NB4 (cell line): ENCODE data around the gene TANC1.

ENCODE experiments used
- DNase-seq: peaks from one replicate; pipeline ENCODE4 v3.0.0; 2010; ENCODE audit warnings: low read depth
- H3K4me3 ChIP-seq: one replicate; pipeline ENCODE4 v1.5.1; 2011; ENCODE audit warnings: mild to moderate bottlenecking, low read depth, low read length, moderate library complexity
- MYC ChIP-seq: IDR thresholded peaks from 2 replicates; pipeline ENCODE4 v1.6.1; 2011; ENCODE audit warnings: low read depth, low read length
- POLR2A ChIP-seq: IDR thresholded peaks from 2 replicates; pipeline ENCODE4 v1.6.1; 2011; ENCODE audit warnings: mild to moderate bottlenecking; ENCODE audit not compliant: insufficient read length; ENCODE audit errors: extremely low read depth
- TF ChIP-seq, protein P1 (sequence below): IDR thresholded peaks from one replicate; pipeline ENCODE4 v1.5.1; 2012; ENCODE audit warnings: low read depth, low read length
- TF ChIP-seq, protein P2 (sequence below): IDR thresholded peaks from 2 replicates; pipeline ENCODE4 v1.6.1; 2011; ENCODE audit warnings: low read depth, low read length

TANC1 gene

DNA sequence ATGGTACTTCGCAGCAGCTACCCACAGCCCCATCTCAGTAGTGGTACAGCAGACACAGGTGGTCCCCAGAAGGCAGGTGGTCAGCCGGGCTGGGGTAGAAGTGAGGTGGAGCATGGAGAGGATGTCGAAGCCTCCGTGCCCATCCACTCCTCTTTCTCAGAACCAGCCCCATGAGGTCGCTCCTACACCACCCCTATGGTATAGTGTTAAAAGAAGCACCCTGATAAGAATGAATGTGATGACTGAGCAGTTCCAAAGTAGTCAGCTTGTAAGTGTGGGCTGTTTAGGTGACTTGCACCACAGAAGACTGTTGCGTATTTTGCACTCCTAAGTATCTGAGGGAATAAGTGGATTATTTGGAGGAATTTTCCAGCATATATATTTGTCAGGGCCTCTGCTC is 206.7 kb downstream of the TANC1 start:
- H3K4me3 ChIP-seq: no peak overlapping the region
- TF ChIP-seq, protein P1, sequence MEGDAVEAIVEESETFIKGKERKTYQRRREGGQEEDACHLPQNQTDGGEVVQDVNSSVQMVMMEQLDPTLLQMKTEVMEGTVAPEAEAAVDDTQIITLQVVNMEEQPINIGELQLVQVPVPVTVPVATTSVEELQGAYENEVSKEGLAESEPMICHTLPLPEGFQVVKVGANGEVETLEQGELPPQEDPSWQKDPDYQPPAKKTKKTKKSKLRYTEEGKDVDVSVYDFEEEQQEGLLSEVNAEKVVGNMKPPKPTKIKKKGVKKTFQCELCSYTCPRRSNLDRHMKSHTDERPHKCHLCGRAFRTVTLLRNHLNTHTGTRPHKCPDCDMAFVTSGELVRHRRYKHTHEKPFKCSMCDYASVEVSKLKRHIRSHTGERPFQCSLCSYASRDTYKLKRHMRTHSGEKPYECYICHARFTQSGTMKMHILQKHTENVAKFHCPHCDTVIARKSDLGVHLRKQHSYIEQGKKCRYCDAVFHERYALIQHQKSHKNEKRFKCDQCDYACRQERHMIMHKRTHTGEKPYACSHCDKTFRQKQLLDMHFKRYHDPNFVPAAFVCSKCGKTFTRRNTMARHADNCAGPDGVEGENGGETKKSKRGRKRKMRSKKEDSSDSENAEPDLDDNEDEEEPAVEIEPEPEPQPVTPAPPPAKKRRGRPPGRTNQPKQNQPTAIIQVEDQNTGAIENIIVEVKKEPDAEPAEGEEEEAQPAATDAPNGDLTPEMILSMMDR: no peak
- no peak for TF ChIP-seq MYC
- TF ChIP-seq, protein P2, sequence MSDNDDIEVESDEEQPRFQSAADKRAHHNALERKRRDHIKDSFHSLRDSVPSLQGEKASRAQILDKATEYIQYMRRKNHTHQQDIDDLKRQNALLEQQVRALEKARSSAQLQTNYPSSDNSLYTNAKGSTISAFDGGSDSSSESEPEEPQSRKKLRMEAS: no peak
- no peak for TF ChIP-seq POLR2A

DNA sequence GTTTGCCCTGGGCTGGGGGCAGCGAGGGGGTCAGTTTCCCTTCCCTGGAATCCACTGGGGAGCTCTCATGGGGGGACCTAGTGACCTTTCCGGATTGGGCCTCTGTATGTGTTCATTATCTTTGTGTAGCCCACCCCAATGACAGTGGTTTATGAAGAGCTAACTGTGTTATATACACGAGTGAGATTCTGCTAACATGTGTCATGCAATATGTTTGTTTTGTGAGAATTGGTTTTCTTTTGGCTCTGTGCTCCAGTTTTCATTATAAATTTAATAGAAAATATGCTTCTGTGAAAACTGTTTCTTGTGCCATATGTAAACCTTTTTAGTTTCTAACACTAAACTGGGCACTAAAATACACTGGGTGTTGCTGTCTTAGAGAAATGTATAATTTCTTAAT is 207.5 kb downstream of the TANC1 start:
- H3K4me3 ChIP-seq: no peak overlapping the region
- no peak for DNase-seq
- TF ChIP-seq, protein P1: no peak

More for the DNA sequence above, 206.7 kb downstream of the TANC1 start:
- DNase-seq: peak; percentile 23

DNA sequence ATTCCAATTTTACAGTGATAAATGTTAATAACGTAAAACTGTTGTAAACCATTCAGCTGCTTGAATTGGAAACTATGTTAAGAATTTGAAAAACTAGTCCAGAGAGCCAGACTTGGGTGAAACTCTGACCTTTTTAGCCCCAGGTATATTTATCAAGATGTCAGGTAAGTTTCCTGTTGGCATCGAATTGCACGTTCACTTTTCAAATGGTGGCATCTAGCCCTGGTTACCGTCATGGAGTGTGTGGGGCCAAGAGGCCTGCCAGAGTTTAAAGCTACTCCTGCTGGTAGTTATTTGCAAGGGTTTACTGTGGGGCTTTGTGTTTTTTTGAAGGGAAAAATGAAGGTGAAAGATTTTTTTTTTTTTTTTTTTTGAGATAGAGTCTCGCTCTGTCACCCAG is 208.1 kb downstream of the TANC1 start:
- DNase-seq: no peak
- no peak overlapping the region for H3K4me3 ChIP-seq
- TF ChIP-seq MYC (no peak), POLR2A (no peak)
- TF ChIP-seq, protein P1: no peak
- TF ChIP-seq, protein P2: no peak

DNA sequence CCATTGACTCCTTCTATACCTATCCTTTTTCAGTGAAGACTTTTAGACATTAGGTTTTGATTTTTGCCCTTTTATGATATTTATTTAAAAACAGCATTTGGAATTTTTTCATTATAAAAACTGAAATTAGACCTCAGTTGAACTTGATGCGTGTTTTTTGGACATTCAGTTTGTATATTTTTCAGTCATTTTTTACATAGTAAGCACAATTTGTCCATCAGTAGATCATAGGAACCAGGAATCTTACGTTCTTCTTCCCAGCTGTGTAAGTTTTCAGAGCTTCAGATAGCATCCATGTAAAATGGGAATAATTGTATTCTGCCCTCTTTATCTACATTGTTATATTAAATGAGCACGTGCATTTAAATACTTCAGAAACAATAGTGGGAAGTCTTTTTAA is 208.9 kb downstream of the TANC1 start:
- no peak overlapping the region for H3K4me3 ChIP-seq
- DNase-seq: no peak
- no peak for TF ChIP-seq MYC
- TF ChIP-seq, protein P2: no peak
- TF ChIP-seq POLR2A: no peak
- TF ChIP-seq, protein P1: no peak

DNA sequence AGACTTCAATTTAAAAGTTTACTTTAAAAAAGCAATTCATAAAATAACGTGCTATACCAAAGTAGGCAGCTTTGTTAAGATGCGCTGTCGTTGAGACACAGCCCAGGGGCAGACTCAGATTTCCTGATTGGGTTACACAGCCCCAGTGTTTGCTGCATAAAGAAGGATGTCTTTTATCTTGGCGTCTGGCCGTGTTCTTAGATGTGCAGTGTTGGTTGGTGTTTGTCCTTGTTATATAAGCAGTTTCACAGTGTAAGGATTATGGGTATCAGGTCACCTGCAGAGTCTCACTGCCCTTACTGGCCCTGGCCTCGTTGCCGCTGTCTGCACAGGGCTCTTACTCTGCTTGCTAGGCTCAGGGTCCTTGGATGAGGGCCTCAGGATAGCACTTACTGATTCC is 209.5 kb downstream of the TANC1 start:
- TF ChIP-seq, protein P1: no peak
- no peak for TF ChIP-seq POLR2A
- no peak for TF ChIP-seq MYC
- TF ChIP-seq, protein P2: no peak
- H3K4me3 ChIP-seq: no peak overlapping the region
- no peak for DNase-seq

DNA sequence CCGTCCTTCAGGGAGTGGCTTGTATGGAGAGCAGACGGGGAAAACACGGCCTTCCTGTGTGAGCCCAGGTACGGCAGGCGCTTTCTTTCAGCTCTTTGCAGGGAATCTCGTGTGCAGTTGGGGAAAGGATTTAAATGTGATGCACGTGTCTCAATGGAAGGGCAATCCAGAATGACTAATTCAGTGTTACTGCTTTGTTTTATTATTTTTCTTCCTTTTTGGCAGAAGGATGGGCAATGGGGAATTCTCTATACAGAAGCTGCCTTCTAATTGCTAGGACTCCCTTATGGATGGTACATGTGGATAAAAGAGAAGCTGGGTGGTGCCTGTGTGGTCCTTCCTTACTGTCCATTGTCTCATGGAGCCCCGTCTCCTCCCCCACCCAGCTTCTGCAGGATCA is 210.7 kb downstream of the TANC1 start:
- H3K4me3 ChIP-seq: no peak overlapping the region
- TF ChIP-seq, protein P2: no peak
- no peak for TF ChIP-seq POLR2A
- TF ChIP-seq, protein P1: no peak
- no peak for TF ChIP-seq MYC
- DNase-seq: no peak
